Parathyroid adenoma (tissue), 2 donors: ENCODE data around the gene GARIN5A.

ENCODE experiments used
- H2AFZ ChIP-seq: fragments of 300-600 bp; sonication (generic); one replicate; pipeline ENCODE4 v1.7.0; 2017; ENCODE audit warnings: antibody characterized with exemption, mild to moderate bottlenecking
- H3K27ac ChIP-seq: fragments of 300-600 bp; sonication (generic); one replicate; pipeline ENCODE4 v1.7.0; 2017
- H3K27me3 ChIP-seq: fragments of 300-600 bp; sonication (generic); one replicate; pipeline ENCODE4 v1.7.0; 2017; ENCODE audit warnings: low read length; ENCODE audit not compliant: control insufficient read depth, insufficient read depth
- H3K36me3 ChIP-seq: fragments of 300-600 bp; sonication (generic); one replicate; pipeline ENCODE4 v1.7.0; 2017; ENCODE audit warnings: low read length; ENCODE audit not compliant: control insufficient read depth, insufficient read depth
- H3K4me1 ChIP-seq: fragments of 300-600 bp; sonication (generic); one replicate; pipeline ENCODE4 v1.7.0; 2017; ENCODE audit warnings: control low read depth
- H3K4me2 ChIP-seq: fragments of 300-600 bp; sonication (generic); one replicate; pipeline ENCODE4 v1.7.0; 2017; ENCODE audit warnings: low read length
- H3K4me3 ChIP-seq: fragments of 300-600 bp; sonication (generic); one replicate; pipeline ENCODE4 v1.7.0; 2017; ENCODE audit warnings: low read depth, low read length
- H3K79me2 ChIP-seq: fragments of 300-600 bp; sonication (generic); one replicate; pipeline ENCODE4 v1.7.0; 2017; ENCODE audit warnings: control low read depth
- H3K9ac ChIP-seq: fragments of 300-600 bp; sonication (generic); one replicate; pipeline ENCODE4 v1.7.0; 2017; ENCODE audit warnings: mild to moderate bottlenecking
- H3K9me3 ChIP-seq: fragments of 300-600 bp; sonication (generic); one replicate; pipeline ENCODE4 v1.7.0; 2017; ENCODE audit warnings: low read length; ENCODE audit not compliant: control insufficient read depth
- TF ChIP-seq, protein P1 (sequence below): fragments of 300-600 bp; sonication (generic); IDR thresholded peaks from one replicate; pipeline ENCODE4 v1.7.0; 2017; ENCODE audit warnings: antibody characterized with exemption, mild to moderate bottlenecking
- donor health status: primary hyperparathyroidism.

The GARIN5A gene

GRCh38 chr19:50480281-50481111 lies 3.8 kb upstream of the GARIN5A start:
- H3K4me3 ChIP-seq, result no peak overlapping the region
- H3K36me3 ChIP-seq, result no peaks in the 10 kb centered on the region
- TF ChIP-seq, protein P1, sequence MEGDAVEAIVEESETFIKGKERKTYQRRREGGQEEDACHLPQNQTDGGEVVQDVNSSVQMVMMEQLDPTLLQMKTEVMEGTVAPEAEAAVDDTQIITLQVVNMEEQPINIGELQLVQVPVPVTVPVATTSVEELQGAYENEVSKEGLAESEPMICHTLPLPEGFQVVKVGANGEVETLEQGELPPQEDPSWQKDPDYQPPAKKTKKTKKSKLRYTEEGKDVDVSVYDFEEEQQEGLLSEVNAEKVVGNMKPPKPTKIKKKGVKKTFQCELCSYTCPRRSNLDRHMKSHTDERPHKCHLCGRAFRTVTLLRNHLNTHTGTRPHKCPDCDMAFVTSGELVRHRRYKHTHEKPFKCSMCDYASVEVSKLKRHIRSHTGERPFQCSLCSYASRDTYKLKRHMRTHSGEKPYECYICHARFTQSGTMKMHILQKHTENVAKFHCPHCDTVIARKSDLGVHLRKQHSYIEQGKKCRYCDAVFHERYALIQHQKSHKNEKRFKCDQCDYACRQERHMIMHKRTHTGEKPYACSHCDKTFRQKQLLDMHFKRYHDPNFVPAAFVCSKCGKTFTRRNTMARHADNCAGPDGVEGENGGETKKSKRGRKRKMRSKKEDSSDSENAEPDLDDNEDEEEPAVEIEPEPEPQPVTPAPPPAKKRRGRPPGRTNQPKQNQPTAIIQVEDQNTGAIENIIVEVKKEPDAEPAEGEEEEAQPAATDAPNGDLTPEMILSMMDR, result no peak
- no peaks in the 10 kb centered on the region for H3K9me3 ChIP-seq
- H3K4me2 ChIP-seq, result no peak overlapping the region
- no peak overlapping the region for H3K27ac ChIP-seq
- H2AFZ ChIP-seq, result no peak overlapping the region
- peaks cover 24% of the 10 kb centered on the region for H3K79me2 ChIP-seq
- H3K9ac ChIP-seq, result no peak overlapping the region
- peaks cover 11% of the 10 kb centered on the region for H3K4me1 ChIP-seq
- H3K27me3 ChIP-seq, result no peaks in the 10 kb centered on the region

DNA sequence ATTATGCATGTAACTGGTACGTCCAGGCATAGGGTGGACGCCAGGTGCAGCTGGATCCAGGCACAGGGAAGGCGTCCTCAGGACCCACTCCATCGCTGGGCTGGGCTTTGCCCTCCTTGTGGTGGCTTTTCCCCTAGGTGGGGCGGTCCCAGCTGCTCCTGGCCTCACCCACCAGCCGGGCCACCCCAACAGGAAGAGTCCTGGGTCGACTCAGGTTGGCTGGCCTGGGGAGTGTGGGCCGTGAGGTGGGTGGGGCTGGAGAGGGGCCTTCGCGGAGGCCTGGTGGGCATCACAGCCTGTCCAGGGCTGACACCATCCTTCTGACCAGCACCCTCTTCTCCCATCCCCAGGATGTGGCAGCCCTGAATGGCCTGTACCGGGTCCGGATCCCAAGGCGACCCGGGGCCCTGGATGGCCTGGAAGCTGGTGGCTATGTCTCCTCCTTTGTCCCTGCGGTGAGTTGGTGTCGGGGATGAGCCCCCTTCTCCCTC lies 3.2 kb upstream of the GARIN5A start:
- no peaks in the 10 kb centered on the region for H3K9me3 ChIP-seq
- H2AFZ ChIP-seq, result no peak overlapping the region
- H3K4me2 ChIP-seq, result no peak overlapping the region
- H3K9ac ChIP-seq, result no peak overlapping the region
- H3K36me3 ChIP-seq, result no peaks in the 10 kb centered on the region
- peaks cover 11% of the 10 kb centered on the region for H3K4me1 ChIP-seq
- TF ChIP-seq, protein P1, result no peak
- no peak overlapping the region for H3K4me3 ChIP-seq
- no peaks in the 10 kb centered on the region for H3K27me3 ChIP-seq
- H3K79me2 ChIP-seq, result peaks cover 24% of the 10 kb centered on the region
- H3K27ac ChIP-seq, result no peak overlapping the region

GRCh38 chr19:50478901-50479715 lies 2.5 kb upstream of the GARIN5A start:
- Histone ChIP-seq H3K4me1 (peaks cover 11% of the 10 kb centered on the region), H3K27ac (no peak overlapping the region), H3K9me3 (no peaks in the 10 kb centered on the region), H3K79me2 (peaks cover 24% of the 10 kb centered on the region), H3K9ac (no peak overlapping the region), H3K27me3 (no peaks in the 10 kb centered on the region), H2AFZ (no peak overlapping the region), H3K4me2 (no peak overlapping the region), H3K4me3 (no peak overlapping the region), H3K36me3 (no peaks in the 10 kb centered on the region)
- TF ChIP-seq, protein P1, result peak; percentile 27

- Histone ChIP-seq H3K27ac (no peak overlapping the region), H3K4me1 (peaks cover 11% of the 10 kb centered on the region), H3K4me3 (no peak overlapping the region), H3K36me3 (no peaks in the 10 kb centered on the region), H2AFZ (no peak overlapping the region), H3K27me3 (no peaks in the 10 kb centered on the region), H3K9me3 (no peaks in the 10 kb centered on the region), H3K4me2 (peak overlapping the region; percentile 90), H3K79me2 (peaks cover 24% of the 10 kb centered on the region), H3K9ac (no peak overlapping the region)
- TF ChIP-seq, protein P1, result no peak
Observed at GRCh38 chr19:50477751-50478515, 1.3 kb upstream of the GARIN5A start.
